Neural crest cell (in vitro differentiated cells): ENCODE results near the gene COL26A1. TPM values are rescaled to one million over a fixed set of nuclear protein-coding genes. Genes with fewer than 3 reads are reported as not detected.

Source experiments
- DNase-seq: peaks from one replicate; pipeline ENCODE4 v3.0.0; 2021; ENCODE audit warnings: low read depth, mixed read lengths, low spot score
- H3K27ac Mint-ChIP-seq: one replicate; pipeline ENCODE4 v1.8.0; 2021; ENCODE audit warnings: mild to moderate bottlenecking, mixed read lengths; ENCODE audit not compliant: unreplicated experiment
- H3K27me3 Mint-ChIP-seq: 2 replicates; pipeline ENCODE4 v1.8.0; 2021; ENCODE audit warnings: low read depth, mild to moderate bottlenecking, mixed read lengths
- H3K36me3 Mint-ChIP-seq: 2 replicates; pipeline ENCODE4 v1.8.0; 2021; ENCODE audit warnings: low read depth, mild to moderate bottlenecking, mixed read lengths
- H3K4me1 Mint-ChIP-seq: 2 replicates; pipeline ENCODE4 v1.8.0; 2021; ENCODE audit warnings: mixed read lengths
- H3K4me3 Mint-ChIP-seq: one replicate; pipeline ENCODE4 v1.8.0; 2021; ENCODE audit warnings: mild to moderate bottlenecking, mixed read lengths
- H3K9me3 Mint-ChIP-seq: 2 replicates; pipeline ENCODE4 v1.8.0; 2021; ENCODE audit warnings: mixed read lengths
- CTCF ChIP-seq: fragments of 200-600 bp; sonication (generic); conservative IDR thresholded peaks from 2 replicates; pipeline ENCODE4 v1.5.0; 2021; ENCODE audit warnings: antibody characterized with exemption, mild to moderate bottlenecking
- total RNA-seq: library from RNA; stranded (reverse); gene quantifications from 2 replicates; pipeline ENCODE4 v1.2.1, GENCODE V29; 2021

COL26A1 gene
- total RNA-seq, 1 donor from 2014 or later: 38.3 TPM

- Mint-ChIP-seq H3K27me3 (peaks cover 6% of the 10 kb centered on the region), H3K27ac (no peak overlapping the region), H3K36me3 (no peaks in the 10 kb centered on the region), H3K4me3 (no peak overlapping the region), H3K4me1 (peaks cover 6% of the 10 kb centered on the region), H3K9me3 (no peaks in the 10 kb centered on the region)
- DNase-seq: no peak
- no peak for TF ChIP-seq CTCF
These were observed 226.4 kb downstream of the COL26A1 start for GRCh38 chr7:101589052-101589451.

GRCh38 chr7:101589976-101590662 is 227.4 kb downstream of the COL26A1 start:
- no peak for TF ChIP-seq CTCF
- H3K36me3 Mint-ChIP-seq: no peaks in the 10 kb centered on the region
- no peaks in the 10 kb centered on the region for H3K9me3 Mint-ChIP-seq
- H3K27ac Mint-ChIP-seq: no peak overlapping the region
- no peak for DNase-seq
- no peak overlapping the region for H3K4me3 Mint-ChIP-seq
- peaks cover 6% of the 10 kb centered on the region for H3K4me1 Mint-ChIP-seq
- peaks cover 8% of the 10 kb centered on the region for H3K27me3 Mint-ChIP-seq

GRCh38 chr7:101590663-101591435 is 228.2 kb downstream of the COL26A1 start:
- H3K4me3 Mint-ChIP-seq: no peak overlapping the region
- TF ChIP-seq CTCF: no peak
- peaks cover 6% of the 10 kb centered on the region for H3K4me1 Mint-ChIP-seq
- H3K27me3 Mint-ChIP-seq: peaks cover 8% of the 10 kb centered on the region
- H3K27ac Mint-ChIP-seq: no peak overlapping the region
- DNase-seq: no peak
- H3K9me3 Mint-ChIP-seq: no peaks in the 10 kb centered on the region
- no peaks in the 10 kb centered on the region for H3K36me3 Mint-ChIP-seq

GRCh38 chr7:101591504-101591903 is 228.8 kb downstream of the COL26A1 start:
- Mint-ChIP-seq H3K36me3 (no peaks in the 10 kb centered on the region), H3K4me1 (peaks cover 6% of the 10 kb centered on the region), H3K27ac (no peak overlapping the region), H3K27me3 (peaks cover 8% of the 10 kb centered on the region), H3K4me3 (no peak overlapping the region), H3K9me3 (no peaks in the 10 kb centered on the region)
- no peak for TF ChIP-seq CTCF
- no peak for DNase-seq

- no peak for DNase-seq
- no peak overlapping the region for H3K4me3 Mint-ChIP-seq
- H3K27me3 Mint-ChIP-seq: peaks cover 6% of the 10 kb centered on the region
- no peak overlapping the region for H3K27ac Mint-ChIP-seq
- no peak for TF ChIP-seq CTCF
- no peaks in the 10 kb centered on the region for H3K36me3 Mint-ChIP-seq
- H3K9me3 Mint-ChIP-seq: no peaks in the 10 kb centered on the region
- no peaks in the 10 kb centered on the region for H3K4me1 Mint-ChIP-seq
These were observed 230.9 kb downstream of the COL26A1 start for GRCh38 chr7:101593556-101593955.
